ENCODE data around the gene IL16.

DNA sequence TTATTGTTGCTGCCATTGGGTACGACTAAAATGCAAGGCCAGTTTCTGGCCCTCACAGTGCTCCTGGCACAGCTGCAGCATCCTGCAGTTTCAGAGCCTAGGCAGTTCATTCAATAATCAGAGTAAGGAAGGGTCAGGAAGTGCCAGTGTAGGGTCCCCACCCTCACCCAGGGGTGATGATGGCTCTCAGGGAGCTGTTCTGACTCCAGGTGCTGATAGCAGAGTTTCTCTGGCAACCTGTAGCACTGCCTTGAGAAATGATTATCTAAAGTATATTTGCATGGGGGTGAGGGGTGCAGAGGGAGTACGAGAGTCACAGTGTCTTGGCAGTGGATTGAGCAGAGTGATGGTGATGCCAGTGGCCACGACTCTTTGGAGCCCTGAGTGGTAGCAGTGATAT lies 15.5 kb upstream of the IL16 start:
- no peak for TF ChIP-seq POLR2A (IDR thresholded peaks at IDR 0.05)
- TF ChIP-seq CTCF (IDR thresholded peaks at IDR 0.05): no peak
